NT2/D1 (cell line): ENCODE data around the gene AMZ1.

ENCODE experiments used
- DNase-seq: peaks from one replicate; pipeline ENCODE4 v3.0.0-alpha.2; 2011; ENCODE audit warnings: low read depth, low spot score
- H3K27me3 ChIP-seq: 2 replicates; pipeline ENCODE4 v1.6.0; 2011; ENCODE audit warnings: mild to moderate bottlenecking; ENCODE audit not compliant: insufficient read length, insufficient read depth
- H3K36me3 ChIP-seq: 2 replicates; pipeline ENCODE4 v1.6.1; 2011; ENCODE audit warnings: mild to moderate bottlenecking, low read length, mixed read lengths; ENCODE audit not compliant: insufficient read depth, insufficient read length
- H3K4me1 ChIP-seq: 2 replicates; pipeline ENCODE4 v1.5.1; 2011; ENCODE audit not compliant: insufficient read depth, insufficient read length
- H3K4me3 ChIP-seq: 2 replicates; pipeline ENCODE4 v1.5.1; 2011; ENCODE audit warnings: low read depth; ENCODE audit not compliant: insufficient read length
- H3K9ac ChIP-seq: 2 replicates; pipeline ENCODE4 v1.6.0; 2011; ENCODE audit warnings: low read depth; ENCODE audit not compliant: insufficient read length
- H3K9me3 ChIP-seq: 2 replicates; pipeline ENCODE4 v1.5.1; 2011; ENCODE audit warnings: mild to moderate bottlenecking, low read length; ENCODE audit not compliant: insufficient read depth
- SUZ12 ChIP-seq: IDR thresholded peaks from 2 replicates; pipeline ENCODE4 v1.6.1; 2011; ENCODE audit not compliant: insufficient read length, insufficient read depth; ENCODE audit errors: extremely low read depth
- YY1 ChIP-seq: IDR thresholded peaks from 2 replicates; pipeline ENCODE4 v1.6.1; 2011; ENCODE audit not compliant: insufficient read length, insufficient read depth
- ZNF274 ChIP-seq: IDR thresholded peaks from 2 replicates; pipeline ENCODE4 v1.6.1; 2011; ENCODE audit warnings: mild to moderate bottlenecking, low read depth, low read length

The AMZ1 gene

DNA sequence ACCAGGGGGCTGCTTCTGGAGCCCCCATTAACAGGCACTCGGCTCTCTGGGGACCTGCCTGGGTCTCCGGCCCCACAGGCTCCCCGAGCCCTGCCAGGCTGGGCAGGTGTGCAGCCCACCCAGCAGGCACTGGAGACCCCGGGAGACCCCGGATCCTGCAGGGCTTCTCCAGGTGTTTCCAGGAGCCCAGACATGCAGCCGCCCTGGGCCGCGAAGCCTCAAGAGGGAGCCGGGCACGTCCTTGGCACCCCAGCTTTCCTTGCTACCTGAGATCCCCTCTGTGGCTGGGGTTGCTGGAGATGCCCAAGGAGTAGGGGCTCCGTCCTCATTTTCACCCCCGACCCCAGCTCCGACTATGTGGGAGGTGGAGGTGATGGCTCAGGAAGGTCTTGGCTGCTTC is 7.7 kb upstream of the AMZ1 start:
- TF ChIP-seq YY1, result no peak
- TF ChIP-seq SUZ12, result no peak
- TF ChIP-seq ZNF274, result no peak
- H3K4me1 ChIP-seq, result peaks cover 17% of the 10 kb centered on the region
- no peaks in the 10 kb centered on the region for H3K36me3 ChIP-seq
- no peak overlapping the region for H3K4me3 ChIP-seq
- DNase-seq, result no peak
- no peaks in the 10 kb centered on the region for H3K9me3 ChIP-seq
- no peaks in the 10 kb centered on the region for H3K27me3 ChIP-seq
- H3K9ac ChIP-seq, result peak overlapping the region; percentile 61

DNA sequence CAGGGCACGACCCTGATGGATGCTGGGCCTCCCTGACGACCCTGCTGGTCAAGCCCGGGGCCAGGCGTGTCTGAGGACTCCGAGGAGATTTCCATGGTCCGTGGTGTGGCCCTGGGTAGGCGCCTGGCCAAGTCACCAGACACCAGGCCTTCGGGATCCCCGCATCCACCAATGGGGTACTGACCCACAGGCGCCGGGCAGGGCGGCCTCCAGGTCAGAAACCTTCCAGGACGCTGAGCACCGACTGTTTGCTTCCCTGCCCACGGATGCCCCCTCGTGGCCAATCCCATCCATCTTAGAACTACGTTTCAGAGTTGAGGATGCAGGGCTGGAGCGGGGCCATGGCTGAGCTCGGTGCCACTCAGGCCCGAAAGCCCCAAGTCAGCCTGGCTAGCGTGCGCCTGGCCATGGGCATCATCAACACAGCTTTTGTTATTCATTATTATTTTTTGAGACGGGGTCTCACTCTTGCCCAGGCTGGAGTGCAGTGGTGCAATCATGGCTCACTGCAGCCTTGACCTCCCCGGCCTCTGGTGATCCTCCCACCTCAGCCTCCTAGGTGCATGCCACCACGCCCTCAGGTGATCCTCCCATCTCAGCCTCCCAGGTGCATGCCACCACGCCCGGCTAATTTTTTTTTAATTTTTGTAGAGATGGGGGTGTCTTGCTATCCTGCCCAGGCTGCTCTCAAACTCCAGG is 7.1 kb upstream of the AMZ1 start:
- Histone ChIP-seq H3K4me3 (no peak overlapping the region), H3K4me1 (peaks cover 17% of the 10 kb centered on the region), H3K27me3 (peaks cover 2% of the 10 kb centered on the region), H3K36me3 (no peaks in the 10 kb centered on the region), H3K9ac (peak overlapping the region; percentile 61), H3K9me3 (no peaks in the 10 kb centered on the region)
- peak; percentile 72 for DNase-seq
- TF ChIP-seq YY1 (no peak), SUZ12 (no peak), ZNF274 (no peak)

DNA sequence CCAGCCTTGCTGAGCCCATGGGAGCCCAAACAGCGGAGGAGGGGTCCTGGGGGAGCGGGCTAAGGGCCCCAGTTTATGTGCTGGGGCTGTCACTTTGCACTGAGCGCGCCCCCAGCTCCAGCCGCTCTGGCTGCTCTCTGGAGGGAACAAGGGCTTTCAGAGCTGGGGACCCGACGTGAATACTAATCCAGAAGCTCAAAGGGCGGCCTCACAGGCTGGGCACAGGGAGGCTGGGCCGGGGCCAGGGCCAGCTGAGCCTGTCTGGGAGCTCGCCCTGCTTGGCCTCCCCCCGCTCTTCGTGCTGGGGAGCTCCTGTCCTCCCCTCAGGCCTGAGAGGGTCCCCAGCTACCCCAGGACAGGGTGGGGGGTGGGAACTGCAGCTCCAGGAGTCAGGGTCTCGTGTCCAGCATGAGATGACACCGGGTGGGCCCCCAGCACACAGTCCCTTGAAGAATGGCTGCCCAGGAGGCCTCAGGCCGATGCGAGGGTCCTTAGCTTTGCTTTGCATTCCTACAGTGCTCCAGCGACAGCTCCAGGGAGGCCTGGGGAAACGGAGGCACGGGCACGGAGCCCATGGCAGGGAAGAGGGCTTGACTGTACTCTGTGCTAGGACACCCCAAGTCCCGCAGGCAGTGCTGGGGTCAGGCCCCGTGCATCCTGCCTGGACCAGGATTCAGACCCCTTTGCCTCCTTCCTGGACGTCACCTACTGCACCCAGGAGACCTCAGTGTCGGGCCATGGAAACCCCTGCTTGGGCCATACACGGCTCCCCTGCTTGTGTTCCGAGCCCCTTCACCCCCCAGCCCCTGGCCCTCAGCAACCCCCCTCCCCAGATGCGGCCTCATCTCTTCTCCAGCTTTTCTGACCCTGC is 5.8 kb upstream of the AMZ1 start:
- Histone ChIP-seq H3K9ac (peak overlapping the region; percentile 12), H3K27me3 (peaks cover 13% of the 10 kb centered on the region)

DNA sequence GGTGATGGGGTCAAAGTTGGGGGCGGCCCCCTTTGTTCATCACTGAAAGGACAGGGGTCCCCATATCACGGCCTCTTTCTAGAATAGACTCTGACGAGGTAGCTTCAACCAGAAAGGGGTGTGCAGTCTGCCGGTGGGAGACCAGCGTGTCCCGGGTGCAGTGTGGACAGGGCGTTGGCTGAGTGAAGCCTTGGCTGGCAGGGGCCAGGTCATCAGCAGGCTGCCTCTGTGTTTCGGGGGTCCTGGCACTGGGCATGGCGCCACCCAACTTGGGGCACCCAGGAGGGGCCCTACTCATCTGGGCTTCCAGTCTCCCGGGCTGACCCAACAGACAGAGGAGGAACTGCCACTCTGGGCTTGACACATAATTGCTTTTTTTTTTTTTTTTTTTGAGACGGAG is 3.5 kb upstream of the AMZ1 start:
- H3K4me3 ChIP-seq, result no peak overlapping the region
- H3K4me1 ChIP-seq, result peaks cover 23% of the 10 kb centered on the region
- peaks cover 36% of the 10 kb centered on the region for H3K27me3 ChIP-seq
- TF ChIP-seq ZNF274 (no peak), YY1 (no peak), SUZ12 (no peak)
- H3K9ac ChIP-seq, result no peak overlapping the region
- H3K9me3 ChIP-seq, result no peaks in the 10 kb centered on the region
- no peaks in the 10 kb centered on the region for H3K36me3 ChIP-seq
- no peak for DNase-seq

More for the DNA sequence above, 5.8 kb upstream of the AMZ1 start:
- Histone ChIP-seq H3K4me3 (no peak overlapping the region), H3K9me3 (no peaks in the 10 kb centered on the region), H3K36me3 (no peaks in the 10 kb centered on the region), H3K4me1 (peaks cover 17% of the 10 kb centered on the region)
- DNase-seq, result no peak
- no peak for TF ChIP-seq YY1
- TF ChIP-seq SUZ12, result no peak
- no peak for TF ChIP-seq ZNF274

DNA sequence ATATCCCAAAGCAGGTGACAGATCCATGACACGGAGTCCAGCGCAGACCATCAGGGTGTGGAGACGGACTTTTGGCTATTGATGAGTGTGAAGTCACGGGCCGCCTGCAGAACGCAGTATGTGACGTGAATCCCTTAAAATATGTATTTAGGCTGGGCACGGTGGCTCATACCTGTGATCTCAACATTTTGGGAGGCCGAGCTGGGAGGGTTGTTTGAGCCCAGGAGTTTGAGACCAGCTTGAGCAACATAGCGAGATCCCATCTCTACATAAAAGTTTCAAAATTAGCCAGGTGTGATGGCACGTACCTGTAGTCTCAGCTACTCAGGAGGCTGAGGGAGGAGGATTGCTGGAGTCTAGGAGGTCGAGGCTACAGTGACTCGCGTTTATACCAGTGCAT is 1.9 kb upstream of the AMZ1 start:
- H3K9ac ChIP-seq, result no peak overlapping the region
- no peaks in the 10 kb centered on the region for H3K9me3 ChIP-seq
- no peak overlapping the region for H3K4me3 ChIP-seq
- H3K4me1 ChIP-seq, result peaks cover 13% of the 10 kb centered on the region
- no peak for TF ChIP-seq YY1
- no peak for TF ChIP-seq ZNF274
- no peak for TF ChIP-seq SUZ12
- no peak for DNase-seq
- peaks cover 50% of the 10 kb centered on the region for H3K27me3 ChIP-seq
- H3K36me3 ChIP-seq, result no peaks in the 10 kb centered on the region

DNA sequence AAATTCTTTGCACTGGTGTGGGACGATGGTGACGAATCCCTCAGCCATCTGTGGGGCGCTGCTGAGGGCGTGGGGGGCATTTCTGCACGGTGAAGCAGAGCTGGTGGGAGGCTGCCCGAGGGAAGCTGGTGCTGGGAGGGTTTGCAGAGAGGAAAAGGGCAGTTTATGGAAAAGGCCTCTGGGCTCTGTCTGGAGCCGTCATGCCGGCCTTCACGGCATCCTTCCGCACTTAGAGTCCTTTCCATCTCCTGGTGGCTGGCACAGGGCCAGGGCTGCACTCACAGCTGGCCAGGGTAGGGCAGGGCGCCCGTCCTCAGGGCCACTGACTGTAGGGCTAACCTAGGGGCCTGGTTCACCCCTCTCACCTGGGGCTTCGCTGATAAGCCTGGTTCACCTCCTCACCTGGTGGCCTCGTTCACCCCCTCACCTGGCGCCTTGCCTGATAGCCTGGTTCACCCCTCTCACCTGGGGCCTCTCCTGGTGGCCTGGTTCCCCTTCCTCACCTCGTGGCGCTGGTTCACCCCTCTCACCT is 598 bp upstream of the AMZ1 start:
- Histone ChIP-seq H3K36me3 (no peaks in the 10 kb centered on the region), H3K9ac (peak overlapping the region; percentile 11), H3K4me3 (peak overlapping the region; percentile 39), H3K9me3 (no peaks in the 10 kb centered on the region), H3K4me1 (peaks cover 10% of the 10 kb centered on the region), H3K27me3 (peaks cover 50% of the 10 kb centered on the region)
- TF ChIP-seq SUZ12 (no peak), YY1 (no peak), ZNF274 (no peak)
- no peak for DNase-seq
